GM12891 (cell line): ENCODE data around the gene TMEM204.

Source experiments
- DNase-seq: peaks from one replicate; pipeline ENCODE4 v3.0.0; 2011; ENCODE audit warnings: low spot score; ENCODE audit not compliant: insufficient read length
- FAIRE-seq: peaks from 2 replicates; lab custom pipeline; 2011; peaks lifted over from hg19 to GRCh38; lab: Jason Lieb, UNC
- PAX5 ChIP-seq: IDR thresholded peaks from 2 replicates; pipeline ENCODE4 v1.6.1; 2011; ENCODE audit warnings: low read length, moderate library complexity, mild to moderate bottlenecking; ENCODE audit not compliant: insufficient read depth, severe bottlenecking
- POLR2A ChIP-seq: IDR thresholded peaks from 2 replicates; pipeline ENCODE4 v1.6.1; 2011; ENCODE audit warnings: low read depth, low read length, control low read depth
- POLR2AphosphoS5 ChIP-seq: IDR thresholded peaks from 2 replicates; pipeline ENCODE4 v1.6.1; 2011; ENCODE audit warnings: low read depth, low read length, control low read depth
- POU2F2 ChIP-seq: IDR thresholded peaks from 2 replicates; pipeline ENCODE4 v1.6.1; 2011; ENCODE audit warnings: low read depth, mild to moderate bottlenecking, control low read depth, low read length, moderate library complexity
- SPI1 ChIP-seq: IDR thresholded peaks from 2 replicates; pipeline ENCODE4 v1.6.1; 2011; ENCODE audit warnings: low read depth, low read length, control low read depth
- TAF1 ChIP-seq: IDR thresholded peaks from 2 replicates; pipeline ENCODE4 v1.6.1; 2011; ENCODE audit warnings: low read depth, low read length, control low read depth

Gene TMEM204

DNA sequence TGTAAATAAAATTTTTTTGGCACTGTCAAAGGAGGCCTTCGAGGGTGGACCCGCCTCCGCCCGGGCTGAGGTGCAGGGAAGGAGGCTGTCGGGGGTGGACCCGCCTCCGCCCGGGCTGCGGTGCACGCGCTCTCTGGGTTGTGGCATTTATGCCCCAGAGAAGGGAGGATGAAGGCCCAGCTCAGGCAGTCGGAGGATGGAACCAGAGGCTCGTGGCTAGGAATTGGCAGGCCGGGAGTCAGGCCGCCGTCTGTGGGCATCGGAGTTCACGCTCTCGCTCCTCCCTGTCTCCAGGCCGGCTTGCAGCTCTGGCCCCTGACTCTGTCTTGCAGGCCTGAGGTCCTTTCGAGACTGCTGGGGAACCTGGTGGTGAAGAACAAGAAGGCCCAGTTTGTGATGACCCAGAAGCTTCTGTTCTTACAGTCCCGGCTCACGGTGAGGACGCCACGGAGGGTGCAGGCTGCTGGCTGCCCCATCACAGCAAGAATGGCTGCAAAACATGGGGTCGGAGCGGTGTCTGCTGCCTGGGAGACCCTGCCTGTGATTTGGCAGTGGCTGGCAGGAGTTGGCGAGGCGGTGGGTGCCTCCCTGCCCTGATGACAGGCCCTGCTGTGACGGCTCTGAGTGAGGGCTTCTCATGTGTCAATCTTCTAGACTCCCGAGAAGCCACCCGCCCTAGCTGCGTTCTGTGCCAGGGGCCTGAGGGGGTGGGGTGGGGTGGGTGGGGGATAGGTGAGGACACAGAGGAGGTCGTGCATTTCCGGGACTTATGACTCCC, 34.4 kb upstream of the TMEM204 start:
- no peak for TF ChIP-seq SPI1
- no peak for TF ChIP-seq TAF1
- TF ChIP-seq POU2F2, result no peak
- TF ChIP-seq PAX5, result no peak
- TF ChIP-seq POLR2AphosphoS5, result no peak
- TF ChIP-seq POLR2A, result no peak
- FAIRE-seq (no peak), DNase-seq (no peak)

DNA sequence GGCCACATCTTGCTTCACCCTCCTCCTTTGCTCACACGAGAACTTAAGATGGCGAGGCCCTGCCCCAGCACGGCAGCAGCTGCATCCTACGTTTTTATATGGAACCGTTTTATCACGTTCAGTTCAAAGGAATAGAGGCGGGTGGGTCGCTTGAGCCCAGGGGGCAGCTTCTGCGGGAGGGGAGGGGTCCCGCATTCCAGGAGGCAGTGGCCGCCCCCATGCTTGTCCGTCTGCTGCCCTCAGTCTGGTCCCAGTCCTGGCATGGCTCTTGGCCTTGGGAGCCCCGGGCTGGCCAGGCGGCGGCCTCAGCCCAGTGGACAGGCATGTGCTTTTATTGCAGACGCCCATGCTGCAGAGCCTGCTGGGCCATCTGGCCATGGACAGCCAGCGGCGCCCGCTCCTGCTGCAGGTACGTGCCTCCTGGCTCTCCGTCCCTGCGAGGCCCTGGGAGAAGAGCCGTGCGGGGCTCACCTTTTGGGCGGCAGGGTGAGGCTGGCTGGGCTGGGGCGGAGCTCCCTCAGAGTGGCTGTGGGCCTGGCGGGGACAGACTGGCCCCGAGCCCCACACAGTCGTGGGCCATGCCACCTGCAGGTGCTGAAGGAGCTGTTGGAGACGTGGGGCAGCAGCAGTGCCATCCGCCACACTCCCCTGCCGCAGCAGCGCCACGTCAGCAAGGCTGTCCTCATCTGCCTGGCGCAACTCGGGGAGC, 33.6 kb upstream of the TMEM204 start:
- no peak for TF ChIP-seq POLR2AphosphoS5
- TF ChIP-seq POU2F2, result no peak
- no peak for TF ChIP-seq TAF1
- no peak for TF ChIP-seq PAX5
- TF ChIP-seq POLR2A, result no peak
- TF ChIP-seq SPI1, result no peak
- DNase-seq, result no peak
- no peak for FAIRE-seq

DNA sequence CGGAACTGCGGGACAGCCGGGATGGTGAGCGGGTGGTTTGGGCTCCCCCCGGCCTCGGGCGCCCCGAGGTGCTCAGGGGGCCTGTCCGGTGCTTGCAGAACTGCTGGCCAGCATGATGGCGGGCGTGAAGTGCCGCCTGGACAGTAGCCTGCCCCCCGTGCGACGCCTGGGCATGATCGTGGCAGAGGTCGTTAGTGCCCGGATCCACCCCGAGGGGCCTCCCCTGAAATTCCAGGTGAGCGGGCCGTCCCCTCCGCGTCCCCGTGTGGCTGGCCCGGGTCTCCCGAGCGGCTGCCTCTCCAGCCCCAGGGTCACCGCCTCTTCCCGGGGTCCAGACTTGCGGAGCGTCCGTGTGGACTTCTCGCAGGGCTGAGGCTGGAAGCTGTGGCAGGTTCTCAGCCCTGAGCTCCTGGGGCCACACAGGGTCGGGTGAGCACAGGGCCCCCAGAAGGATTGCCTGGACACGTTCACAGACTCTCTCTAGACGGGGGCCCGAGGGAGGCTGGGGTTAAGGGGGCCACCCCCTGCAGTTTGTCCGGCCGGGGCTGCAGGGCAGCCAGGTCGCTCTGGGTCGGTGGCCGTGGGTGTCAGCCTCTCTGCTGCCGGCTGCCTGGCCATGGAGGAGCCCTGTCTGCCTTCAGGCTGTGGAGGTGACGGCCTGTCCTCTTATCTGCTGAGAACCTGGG, 32.9 kb upstream of the TMEM204 start:
- DNase-seq (no peak), FAIRE-seq (no peak)
- TF ChIP-seq SPI1 (no peak), PAX5 (no peak), POU2F2 (no peak), TAF1 (no peak), POLR2AphosphoS5 (no peak), POLR2A (no peak)

DNA sequence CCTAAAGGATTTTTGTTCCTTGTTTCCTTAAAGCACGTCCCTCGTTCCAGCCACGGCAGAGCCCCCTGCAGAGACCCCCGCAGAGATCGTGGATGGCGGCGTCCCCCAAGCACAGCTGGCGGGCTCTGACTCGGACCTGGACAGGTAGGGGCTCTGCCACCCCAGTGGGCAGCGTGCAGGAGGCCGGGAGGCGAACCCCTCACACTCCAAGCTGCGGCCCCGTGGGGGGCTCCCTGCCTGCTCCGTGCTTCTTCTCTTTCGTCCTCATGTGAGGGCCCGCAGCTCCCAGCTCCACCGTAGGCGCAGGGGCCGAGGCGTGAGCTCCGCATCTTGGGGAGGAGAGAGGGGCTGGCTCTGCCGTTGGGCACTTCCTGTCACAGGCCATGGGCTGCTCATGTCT, 31.8 kb upstream of the TMEM204 start:
- TF ChIP-seq POU2F2, result no peak
- TF ChIP-seq TAF1, result no peak
- no peak for TF ChIP-seq POLR2A
- TF ChIP-seq PAX5, result no peak
- TF ChIP-seq SPI1, result no peak
- TF ChIP-seq POLR2AphosphoS5, result no peak
- FAIRE-seq (no peak), DNase-seq (no peak)

DNA sequence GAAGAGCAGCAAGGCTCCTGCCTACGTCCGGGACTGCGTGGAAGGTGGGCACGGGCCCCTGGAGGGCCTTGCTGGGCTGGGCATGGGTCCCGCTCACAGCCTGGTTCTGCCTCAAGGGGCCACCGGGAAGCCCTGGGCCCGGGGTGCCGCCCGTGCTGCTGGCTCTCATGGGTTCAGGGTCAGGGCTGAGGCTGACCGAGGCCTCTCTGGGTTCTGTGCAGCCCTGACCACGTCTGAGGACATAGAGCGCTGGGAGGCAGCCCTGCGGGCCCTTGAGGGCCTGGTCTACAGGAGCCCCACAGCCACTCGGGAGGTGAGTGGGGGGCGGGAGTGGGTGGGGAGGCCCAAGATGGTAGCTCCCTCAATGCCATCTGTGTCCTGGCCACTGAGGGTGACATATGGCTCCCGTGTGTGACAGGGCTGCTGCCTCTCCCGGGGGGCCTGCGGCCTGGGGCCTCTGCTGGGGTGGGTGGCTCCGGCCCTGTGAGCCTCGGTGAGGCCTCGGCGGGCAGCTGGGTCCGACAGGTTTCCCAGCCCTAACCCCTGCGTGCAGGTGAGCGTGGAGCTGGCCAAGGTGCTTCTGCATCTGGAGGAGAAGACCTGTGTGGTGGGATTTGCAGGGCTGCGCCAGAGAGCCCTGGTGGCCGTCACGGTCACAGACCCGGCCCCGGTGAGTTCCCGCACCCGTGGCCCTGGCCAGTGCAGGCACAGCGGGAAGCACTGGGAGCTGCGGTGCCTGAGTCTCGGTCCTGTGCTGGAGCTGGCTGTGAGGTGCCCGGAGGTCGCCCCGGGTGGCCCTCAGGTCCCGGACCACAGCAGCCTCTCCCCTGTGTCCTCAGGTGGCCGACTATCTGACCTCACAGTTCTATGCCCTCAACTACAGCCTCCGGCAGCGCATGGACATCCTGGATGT, 31.1 kb upstream of the TMEM204 start:
- DNase-seq, result no peak

DNA sequence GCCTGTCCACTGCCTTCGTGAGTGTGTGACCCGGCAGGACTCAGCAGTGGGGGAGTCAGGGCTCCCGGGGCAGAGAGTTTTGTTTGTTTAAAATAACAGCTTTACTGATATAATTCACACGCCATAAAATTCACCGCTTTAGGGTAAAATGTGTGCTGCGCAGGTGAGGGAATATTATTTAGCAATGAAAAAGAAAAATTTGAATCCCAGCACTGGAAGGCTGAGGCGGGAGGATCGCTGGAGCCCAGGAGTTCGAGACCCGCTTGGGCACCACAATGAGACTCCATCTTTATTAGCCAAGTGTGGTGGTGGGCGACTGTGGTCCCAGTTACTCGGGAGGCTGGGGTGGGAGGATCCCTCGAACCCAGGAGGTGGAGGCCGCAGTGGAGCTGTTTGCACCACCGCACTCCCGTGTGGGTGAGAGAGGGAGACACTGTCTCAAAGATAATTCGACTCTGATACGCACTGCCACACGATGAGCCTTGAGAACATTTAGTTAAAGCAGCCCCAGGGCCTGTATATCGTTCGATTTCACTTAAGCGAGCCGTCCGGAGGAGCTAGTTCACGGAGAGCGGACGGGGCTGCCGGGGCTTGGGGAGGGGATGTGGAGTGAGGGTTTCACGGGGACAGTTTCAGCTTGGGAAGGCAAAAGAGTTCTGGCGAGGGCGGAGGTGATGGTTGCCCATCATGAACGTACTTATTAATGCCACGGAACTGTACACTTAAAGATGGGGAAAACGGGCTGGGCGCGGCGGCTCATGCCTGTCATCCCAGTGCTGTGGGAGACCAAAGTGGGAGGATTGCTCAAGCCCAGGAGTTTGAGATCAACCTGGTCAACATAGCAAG, 30.1 kb upstream of the TMEM204 start:
- no peak for TF ChIP-seq SPI1
- FAIRE-seq (no peak), DNase-seq (no peak)

More for the DNA sequence above, 31.1 kb upstream of the TMEM204 start:
- FAIRE-seq, result no peak
- TF ChIP-seq POLR2A (no peak), SPI1 (no peak), TAF1 (no peak)

DNA sequence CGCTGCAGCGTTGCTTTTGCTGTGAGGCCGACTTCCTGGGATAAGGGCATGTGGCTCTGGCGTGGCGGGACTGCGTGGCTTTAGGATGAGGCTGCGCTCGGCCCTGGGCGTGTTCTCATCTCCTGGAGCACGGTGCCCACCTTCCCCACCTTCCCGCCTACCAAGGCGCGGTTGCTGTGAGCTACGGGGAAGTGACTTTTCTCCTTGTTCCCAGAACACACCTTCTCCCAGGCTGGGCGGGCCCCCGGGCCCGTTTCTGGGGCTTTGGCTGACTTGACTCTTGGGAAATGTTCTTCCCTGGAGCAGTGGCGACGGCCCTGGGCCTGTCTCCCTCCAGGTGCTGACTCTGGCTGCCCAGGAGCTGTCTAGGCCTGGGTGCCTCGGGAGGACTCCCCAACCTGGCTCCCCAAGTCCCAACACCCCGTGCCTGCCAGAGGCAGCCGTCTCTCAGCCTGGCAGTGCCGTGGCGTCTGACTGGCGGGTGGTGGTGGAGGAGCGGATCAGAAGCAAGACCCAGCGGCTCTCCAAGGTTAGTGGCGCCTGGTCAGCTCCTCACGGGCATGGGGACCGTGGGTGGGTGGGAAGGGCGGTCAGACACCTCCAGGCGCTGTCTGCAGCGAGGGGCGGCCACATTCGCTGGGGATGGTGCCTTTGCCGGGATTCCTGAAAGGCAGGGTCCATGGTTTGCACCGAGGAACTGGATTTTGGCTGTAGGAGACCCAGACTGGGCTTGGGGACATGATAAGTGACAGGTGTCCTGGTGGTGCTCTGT, 28.2 kb upstream of the TMEM204 start:
- TF ChIP-seq POU2F2 (no peak), PAX5 (no peak), POLR2A (no peak), TAF1 (no peak), POLR2AphosphoS5 (no peak), SPI1 (no peak)

DNA sequence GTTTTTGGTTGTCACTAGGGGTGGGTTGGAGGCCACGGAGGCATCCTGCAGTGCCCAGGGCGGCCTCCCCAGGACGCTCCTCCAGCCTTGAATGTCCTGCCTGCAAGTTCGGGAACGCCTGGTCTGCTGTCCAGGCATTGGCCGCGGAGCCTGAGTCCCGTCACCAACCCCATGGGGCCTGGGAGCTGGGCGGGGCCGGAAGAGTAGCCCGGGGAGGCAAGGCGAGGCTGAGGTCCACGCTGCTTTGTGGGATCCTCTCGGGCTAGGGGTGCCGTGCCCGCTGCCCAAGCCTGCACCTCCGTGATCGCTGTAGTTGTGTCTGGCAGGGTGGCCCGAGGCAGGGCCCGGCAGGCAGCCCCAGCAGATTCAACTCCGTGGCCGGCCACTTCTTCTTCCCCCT, 27.6 kb upstream of the TMEM204 start:
- no peak for DNase-seq
- FAIRE-seq, result no peak
- no peak for TF ChIP-seq POU2F2
- TF ChIP-seq POLR2A, result no peak

More for the DNA sequence above, 28.2 kb upstream of the TMEM204 start:
- FAIRE-seq (no peak), DNase-seq (no peak)
